Fibroblast of villous mesenchyme (primary cell): Measurements from ENCODE around the gene DNAAF6. TPM values are rescaled to one million over a fixed set of nuclear protein-coding genes. Genes with fewer than 3 reads are reported as not detected.
"Not testable (repeated sequence)": the region's sequence is repeated elsewhere in the genome, so short reads cannot be mapped to it uniquely, and the experiment has no call there.

Experiments used
- DNase-seq: peaks from one replicate; pipeline ENCODE4 v3.0.0-alpha.2; 2010; ENCODE audit warnings: low read depth
- H3K4me3 ChIP-seq: 2 replicates; pipeline ENCODE4 v1.5.1; 2011; ENCODE audit warnings: low read depth, mild to moderate bottlenecking, low read length
- total RNA-seq: library from RNA; depleted of rRNA; stranded (reverse); fragments of >200 nt; gene quantifications from 2 replicates; pipeline ENCODE4 v1.2.3, GENCODE V29; 2012
- TF ChIP-seq, protein P1 (sequence below): IDR thresholded peaks from 2 replicates; pipeline ENCODE4 v1.5.1; 2012; ENCODE audit warnings: low read depth, mild to moderate bottlenecking, low read length; ENCODE audit not compliant: insufficient read depth

Gene DNAAF6
- total RNA-seq = not detected in 2 replicates

DNA sequence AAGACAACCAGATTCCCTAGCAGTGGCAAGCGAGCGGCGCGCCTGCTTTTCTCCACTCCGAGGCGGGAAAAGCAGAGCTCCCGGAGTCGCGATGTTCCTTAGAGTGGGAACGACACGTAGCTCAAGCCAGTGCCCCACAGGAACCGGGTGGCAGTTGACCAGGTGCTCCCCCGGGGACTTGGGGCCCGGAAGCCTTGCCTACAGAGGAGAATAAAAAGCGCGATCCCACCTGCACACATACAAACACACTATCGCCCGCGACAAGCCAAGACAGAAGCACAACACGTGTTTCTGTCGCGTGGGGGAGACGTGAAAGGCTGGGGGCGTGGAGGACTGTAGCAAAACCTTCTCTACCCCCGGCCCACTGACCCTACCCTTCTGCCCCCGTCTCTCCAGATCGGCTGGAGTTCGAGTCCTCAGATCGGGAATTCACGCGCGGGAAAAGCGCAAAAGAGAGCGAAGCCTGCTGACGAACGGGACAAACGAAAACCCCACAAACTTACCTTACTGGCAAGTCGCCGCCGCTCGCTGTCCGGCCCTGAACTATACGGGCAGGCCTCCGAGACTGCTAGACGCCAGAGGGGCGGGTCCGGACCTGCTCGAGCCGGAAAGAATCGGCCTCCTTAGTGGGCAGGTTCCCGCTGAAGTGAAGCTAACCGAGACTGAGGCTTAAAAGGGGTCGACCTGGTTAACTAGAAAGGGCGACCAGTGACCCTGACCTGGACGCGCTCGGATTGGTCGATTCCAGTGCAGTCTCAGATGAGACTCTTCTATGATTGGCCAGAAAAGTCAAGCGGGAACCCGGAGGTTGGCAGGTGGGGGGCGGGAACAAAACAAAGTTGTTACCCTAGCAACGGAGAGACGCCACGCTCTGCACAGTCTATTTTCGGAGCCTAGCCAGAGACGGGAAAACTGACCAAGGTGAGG, at the start of gene DNAAF6, which contains the start of gene NUP62CL:
DNAAF6 (plus strand) TSS at position 842 of the 927 bp plus-strand sequence. CDS start 6,265 bp downstream, outside the sequence.
NUP62CL (minus strand) TSS at position 664 of the 927 bp plus-strand sequence. CDS start 31,287 bp downstream, outside the sequence.
- peak; percentile 2 for DNase-seq
- TF ChIP-seq, protein P1, sequence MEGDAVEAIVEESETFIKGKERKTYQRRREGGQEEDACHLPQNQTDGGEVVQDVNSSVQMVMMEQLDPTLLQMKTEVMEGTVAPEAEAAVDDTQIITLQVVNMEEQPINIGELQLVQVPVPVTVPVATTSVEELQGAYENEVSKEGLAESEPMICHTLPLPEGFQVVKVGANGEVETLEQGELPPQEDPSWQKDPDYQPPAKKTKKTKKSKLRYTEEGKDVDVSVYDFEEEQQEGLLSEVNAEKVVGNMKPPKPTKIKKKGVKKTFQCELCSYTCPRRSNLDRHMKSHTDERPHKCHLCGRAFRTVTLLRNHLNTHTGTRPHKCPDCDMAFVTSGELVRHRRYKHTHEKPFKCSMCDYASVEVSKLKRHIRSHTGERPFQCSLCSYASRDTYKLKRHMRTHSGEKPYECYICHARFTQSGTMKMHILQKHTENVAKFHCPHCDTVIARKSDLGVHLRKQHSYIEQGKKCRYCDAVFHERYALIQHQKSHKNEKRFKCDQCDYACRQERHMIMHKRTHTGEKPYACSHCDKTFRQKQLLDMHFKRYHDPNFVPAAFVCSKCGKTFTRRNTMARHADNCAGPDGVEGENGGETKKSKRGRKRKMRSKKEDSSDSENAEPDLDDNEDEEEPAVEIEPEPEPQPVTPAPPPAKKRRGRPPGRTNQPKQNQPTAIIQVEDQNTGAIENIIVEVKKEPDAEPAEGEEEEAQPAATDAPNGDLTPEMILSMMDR = no peak
- peak within 1 kb of the TSS; percentile 48 for H3K4me3 ChIP-seq

DNA sequence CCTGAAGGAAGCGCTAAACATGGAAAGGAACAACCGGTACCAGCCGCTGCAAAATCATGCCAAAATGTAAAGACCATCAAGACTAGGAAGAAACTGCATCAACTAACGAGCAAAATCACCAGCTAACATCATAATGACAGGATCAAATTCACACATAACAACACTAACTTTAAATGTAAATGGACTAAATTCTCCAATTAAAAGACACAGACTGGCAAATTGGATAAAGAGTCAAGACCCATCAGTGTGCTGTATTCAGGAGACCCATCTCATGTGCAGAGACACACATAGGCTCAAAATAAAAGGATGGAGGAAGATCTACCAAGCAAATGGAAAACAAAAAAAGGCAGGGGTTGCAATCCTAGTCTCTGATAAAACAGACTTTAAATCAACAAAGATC, 48.8 kb upstream of the DNAAF6 start:
- not testable (repeated sequence) for DNase-seq, H3K4me3 ChIP-seq

DNA sequence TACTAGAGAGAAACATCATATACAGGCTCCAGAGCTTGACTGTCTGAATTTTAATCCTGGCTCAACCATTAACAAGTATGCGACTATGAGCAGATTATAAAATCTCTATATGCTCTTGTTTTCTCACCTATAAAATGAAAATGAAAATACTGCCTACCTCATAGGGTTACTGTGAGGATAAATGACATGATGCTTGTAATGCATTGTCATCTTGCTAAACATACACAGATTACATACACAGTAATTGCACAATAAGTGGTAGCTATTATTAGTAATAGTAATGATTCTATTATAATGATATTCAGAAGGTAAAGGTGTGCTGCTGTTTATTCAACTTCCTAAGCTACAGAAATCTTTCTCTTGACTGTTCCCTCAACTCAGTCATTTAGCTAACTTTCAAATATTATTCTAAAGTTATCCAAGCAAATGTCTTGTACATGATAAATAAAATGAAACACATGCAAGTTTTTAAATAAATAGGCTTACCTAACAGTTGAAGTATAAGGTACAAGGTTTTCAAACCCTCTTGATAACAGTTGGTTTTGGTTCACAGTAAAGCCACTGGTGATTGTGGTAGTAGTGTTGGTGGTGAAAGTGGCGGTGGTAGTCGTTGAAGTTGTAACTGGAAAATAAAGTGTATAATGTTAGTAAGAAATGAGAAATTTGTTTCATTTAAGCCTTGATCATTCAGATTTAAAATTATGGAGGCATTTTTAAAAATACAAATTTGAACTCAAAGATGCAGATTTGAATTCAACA, 39.1 kb upstream of the DNAAF6 start:
- no peak for DNase-seq
- TF ChIP-seq, protein P1 = no peak
- no peak overlapping the region for H3K4me3 ChIP-seq

DNA sequence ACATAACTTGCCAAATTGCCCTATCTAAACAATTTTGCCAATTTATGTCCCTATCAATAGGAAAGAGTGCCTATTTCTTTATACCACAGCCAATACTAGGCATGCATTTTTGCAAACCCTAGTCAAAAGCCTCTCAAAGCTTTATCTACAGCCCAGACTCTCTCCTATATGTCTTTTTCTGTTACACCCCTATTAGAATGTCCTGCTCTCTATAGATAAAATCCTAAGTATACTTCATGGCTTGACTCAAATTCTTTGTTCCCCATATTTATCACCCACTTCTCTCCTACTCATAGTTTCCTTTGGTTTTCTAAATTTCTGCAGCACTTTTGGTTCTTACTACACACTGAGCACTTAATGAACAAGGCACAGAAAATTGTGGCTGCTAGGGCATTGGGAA, 38.2 kb upstream of the DNAAF6 start:
- no peak overlapping the region for H3K4me3 ChIP-seq
- no peak for DNase-seq
- TF ChIP-seq, protein P1 = no peak

DNA sequence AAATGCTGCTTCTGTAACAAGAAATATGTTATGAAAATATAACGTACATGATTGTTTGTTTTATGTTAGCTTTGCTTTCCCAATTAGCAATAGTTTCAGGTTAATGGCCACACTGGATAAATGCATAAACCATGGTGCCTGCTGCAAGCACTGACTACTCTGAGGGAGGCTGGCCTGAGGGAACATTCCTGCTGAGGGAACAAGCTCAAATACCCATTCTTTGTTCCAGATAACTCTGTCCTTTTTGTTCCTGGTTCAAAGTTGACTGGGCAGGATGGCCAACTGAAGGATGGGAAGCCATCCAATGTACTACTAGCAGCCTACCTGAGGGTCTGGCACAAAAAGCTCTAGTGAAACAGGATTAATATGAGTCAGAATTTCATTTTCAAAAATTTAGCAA, 37.7 kb upstream of the DNAAF6 start:
- no peak for DNase-seq
- TF ChIP-seq, protein P1 = no peak

DNA sequence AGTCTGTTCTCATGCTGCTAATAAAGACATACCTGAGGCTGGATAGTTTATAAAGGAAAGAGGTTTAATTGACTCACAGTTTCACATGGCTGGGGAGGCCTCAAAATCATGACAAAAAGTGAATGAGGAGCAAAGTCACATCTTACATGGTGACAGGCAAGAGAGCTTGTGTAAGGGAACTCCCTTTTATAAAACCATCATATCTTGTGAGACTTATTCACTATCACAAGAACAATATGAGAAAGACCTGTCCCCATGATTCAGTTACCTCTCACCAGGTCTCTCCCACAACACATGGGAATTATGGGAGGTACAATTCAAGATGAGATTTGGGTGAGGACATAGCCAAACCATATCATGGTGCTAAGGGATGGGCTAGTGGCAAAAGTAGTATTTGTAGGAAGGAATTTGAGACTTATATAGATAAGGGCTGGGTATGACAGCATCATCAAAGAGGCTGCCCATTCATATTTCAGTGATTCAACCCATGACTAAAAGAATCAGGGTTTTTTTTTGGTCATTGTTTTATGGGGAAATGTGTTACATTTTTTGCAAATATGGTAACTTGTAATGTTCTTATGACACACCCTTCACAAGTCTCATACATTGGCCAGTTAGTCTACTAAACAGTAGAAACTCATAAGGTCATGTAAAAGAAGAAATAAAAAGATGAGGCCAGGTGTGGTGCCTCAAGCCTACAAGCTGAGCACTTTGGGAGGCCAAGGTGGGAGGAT, 34.9 kb upstream of the DNAAF6 start:
- DNase-seq = no peak
- no peak overlapping the region for H3K4me3 ChIP-seq
- TF ChIP-seq, protein P1 = no peak

More for the DNA sequence above, 37.7 kb upstream of the DNAAF6 start:
- H3K4me3 ChIP-seq = no peak overlapping the region
